Fibroblast of lung (primary cell): ENCODE data around the gene TIMM22. TPM values are rescaled to one million over a fixed set of nuclear protein-coding genes. Genes with fewer than 3 reads are reported as not detected.

ENCODE experiments used
- DNase-seq, 2 donors: peaks; one replicate each; pipeline versions ENCODE4 v3.0.0 to v3.0.0-alpha.2; 2010; ENCODE audit warnings: low read depth in 2 of 2
- H2AFZ ChIP-seq: 2 replicates; pipeline ENCODE4 v1.5.1; 2012; ENCODE audit warnings: low read length, control low read depth, inconsistent platforms
- H3K27ac ChIP-seq: 2 replicates; pipeline ENCODE4 v1.5.1; 2011; ENCODE audit warnings: low read length, control low read depth; ENCODE audit not compliant: insufficient read depth
- H3K27me3 ChIP-seq: 2 replicates; pipeline ENCODE4 v1.5.1; 2011; ENCODE audit warnings: mild to moderate bottlenecking, low read length; ENCODE audit not compliant: control insufficient read depth, insufficient read depth
- H3K36me3 ChIP-seq: 2 replicates; pipeline ENCODE4 v1.5.1; 2011; ENCODE audit warnings: low read length; ENCODE audit not compliant: control insufficient read depth, insufficient read depth
- H3K4me1 ChIP-seq: 2 replicates; pipeline ENCODE4 v1.5.1; 2011; ENCODE audit warnings: low read length; ENCODE audit not compliant: control insufficient read depth, insufficient read depth; ENCODE audit errors: extremely low read depth
- H3K4me2 ChIP-seq: 2 replicates; pipeline ENCODE4 v1.5.1; 2011; ENCODE audit warnings: low read length, control low read depth; ENCODE audit not compliant: insufficient read depth; ENCODE audit errors: extremely low read depth
- H3K4me3 ChIP-seq, 4 experiments: fragments of 200-600 bp in 1 of 4; sonication (generic) in 1 of 4; replicated peaks in 1 of 4; 2 replicates each; pipeline ENCODE4 v1.5.1; 2011 to 2016; ENCODE audit warnings: low read length in 4 of 4, low read depth in 3 of 4, mild to moderate bottlenecking in 3 of 4, control low read depth in 2 of 4, inconsistent platforms in 1 of 4, mixed read lengths in 1 of 4; ENCODE audit not compliant: insufficient read depth in 1 of 4; ENCODE audit errors: control extremely low read depth in 1 of 4
- H3K79me2 ChIP-seq: 2 replicates; pipeline ENCODE4 v1.5.1; 2012; ENCODE audit warnings: mild to moderate bottlenecking, low read length, inconsistent platforms; ENCODE audit not compliant: control insufficient read depth, insufficient read depth
- H3K9ac ChIP-seq: 2 replicates; pipeline ENCODE4 v1.5.1; 2011; ENCODE audit warnings: mild to moderate bottlenecking, low read length, control low read depth; ENCODE audit not compliant: insufficient read depth
- H3K9me3 ChIP-seq: 2 replicates; pipeline ENCODE4 v1.5.1; 2012; ENCODE audit warnings: low read depth, low read length; ENCODE audit not compliant: control insufficient read depth, insufficient read depth
- H4K20me1 ChIP-seq: 2 replicates; pipeline ENCODE4 v1.5.1; 2011; ENCODE audit warnings: low read length; ENCODE audit not compliant: control insufficient read depth, insufficient read depth; ENCODE audit errors: extremely low read depth
- EZH2 ChIP-seq: IDR thresholded peaks from 2 replicates; pipeline ENCODE4 v1.5.1; 2012; ENCODE audit warnings: low read length, control low read depth, mild to moderate bottlenecking; ENCODE audit errors: missing control alignments
- polyA plus RNA-seq, 2 donors: library from polyadenylated mRNA; depleted of rRNA in 1 of 2; stranded (reverse) in 1 of 2; unstranded in 1 of 2; fragments of >200 nt; gene quantifications; 2 replicates each; pipeline ENCODE4 v1.2.1, GENCODE V29; 2011 to 2012; ENCODE audit warnings: missing spikeins in 1 of 2
- total RNA-seq: library from RNA; depleted of rRNA; stranded (reverse); fragments of >200 nt; gene quantifications from 2 replicates; pipeline ENCODE4 v1.2.1, GENCODE V29; 2014
- TF ChIP-seq, protein P1 (sequence below), 2 donors: IDR thresholded peaks in 1 of 2; conservative IDR thresholded peaks in 1 of 2; 1 replicate in 1 of 2; 2 replicates in 1 of 2; pipeline ENCODE4 v1.5.1; 2011 to 2012; ENCODE audit warnings: low read length in 2 of 2, control low read depth in 1 of 2, inconsistent platforms in 1 of 2, low read depth in 1 of 2, mild to moderate bottlenecking in 1 of 2

Gene TIMM22
- total and polyA plus RNA-seq, 2 donors (not counting 1 experiment from before 2014, with no cell fraction given) = 13.4 to 17.4 TPM

DNA sequence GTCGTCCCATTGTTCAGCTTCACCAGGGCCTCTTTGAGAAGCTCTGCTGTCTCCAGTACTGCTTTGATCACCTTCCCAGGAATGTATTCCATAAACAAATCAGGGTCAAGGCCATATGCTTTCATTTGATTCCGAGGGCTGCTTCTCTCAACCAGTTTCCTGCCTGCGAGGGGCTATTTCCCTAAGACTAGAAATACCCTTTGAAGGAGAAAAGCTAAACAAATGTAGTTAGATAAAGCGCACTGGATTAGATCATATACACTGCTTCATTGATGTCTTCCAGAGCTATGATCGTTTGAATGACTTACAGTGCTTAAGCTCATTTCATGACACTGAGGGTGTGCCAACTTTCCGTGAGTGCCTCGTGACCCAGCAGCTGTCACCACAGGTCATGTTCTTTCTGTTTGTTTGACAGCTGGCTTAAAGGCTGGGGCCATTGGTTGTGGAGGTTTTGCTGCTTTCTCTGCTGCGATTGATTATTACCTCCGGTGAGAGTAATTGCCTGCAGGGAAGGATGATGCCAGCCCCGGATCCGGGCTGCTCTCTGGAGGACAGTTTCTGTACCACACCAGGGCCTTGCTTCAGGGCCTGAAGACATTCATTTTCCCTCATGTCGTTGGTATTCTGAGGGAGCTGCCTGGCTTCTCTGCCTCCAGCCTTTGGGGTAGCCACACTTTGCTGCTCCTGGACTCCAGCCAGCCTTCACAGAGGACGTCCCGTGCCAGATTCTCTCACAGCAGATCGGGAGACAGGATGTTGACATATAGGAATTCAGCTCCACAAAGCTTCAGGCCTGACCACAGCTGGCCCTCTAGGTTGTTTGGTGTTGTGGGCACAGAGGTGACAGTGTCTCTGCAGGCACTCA, 3.9 kb downstream of the TIMM22 start:
- Histone ChIP-seq H4K20me1 (no peaks in the 10 kb centered on the region), H3K4me1 (peaks cover 58% of the 10 kb centered on the region), H3K27me3 (no peaks in the 10 kb centered on the region), H3K36me3 (peaks cover 15% of the 10 kb centered on the region), H2AFZ (no peak overlapping the region), H3K9ac (no peak overlapping the region), H3K27ac (peak overlapping the region; percentile 86), H3K79me2 (peaks cover 24% of the 10 kb centered on the region), H3K9me3 (no peaks in the 10 kb centered on the region), H3K4me3 (no peak overlapping the region), H3K4me2 (peak overlapping the region; percentile 65)
- no peak for TF ChIP-seq EZH2
- TF ChIP-seq, protein P1, sequence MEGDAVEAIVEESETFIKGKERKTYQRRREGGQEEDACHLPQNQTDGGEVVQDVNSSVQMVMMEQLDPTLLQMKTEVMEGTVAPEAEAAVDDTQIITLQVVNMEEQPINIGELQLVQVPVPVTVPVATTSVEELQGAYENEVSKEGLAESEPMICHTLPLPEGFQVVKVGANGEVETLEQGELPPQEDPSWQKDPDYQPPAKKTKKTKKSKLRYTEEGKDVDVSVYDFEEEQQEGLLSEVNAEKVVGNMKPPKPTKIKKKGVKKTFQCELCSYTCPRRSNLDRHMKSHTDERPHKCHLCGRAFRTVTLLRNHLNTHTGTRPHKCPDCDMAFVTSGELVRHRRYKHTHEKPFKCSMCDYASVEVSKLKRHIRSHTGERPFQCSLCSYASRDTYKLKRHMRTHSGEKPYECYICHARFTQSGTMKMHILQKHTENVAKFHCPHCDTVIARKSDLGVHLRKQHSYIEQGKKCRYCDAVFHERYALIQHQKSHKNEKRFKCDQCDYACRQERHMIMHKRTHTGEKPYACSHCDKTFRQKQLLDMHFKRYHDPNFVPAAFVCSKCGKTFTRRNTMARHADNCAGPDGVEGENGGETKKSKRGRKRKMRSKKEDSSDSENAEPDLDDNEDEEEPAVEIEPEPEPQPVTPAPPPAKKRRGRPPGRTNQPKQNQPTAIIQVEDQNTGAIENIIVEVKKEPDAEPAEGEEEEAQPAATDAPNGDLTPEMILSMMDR (conservative IDR thresholded peaks at IDR 0.05 in 1 of 2, IDR thresholded peaks at IDR 0.05 in 1 of 2; ENCODE audit: low read depth in 1 of 2, low read length in 2 of 2) = no peak
- DNase-seq = peak; percentile 53 to 83

DNA sequence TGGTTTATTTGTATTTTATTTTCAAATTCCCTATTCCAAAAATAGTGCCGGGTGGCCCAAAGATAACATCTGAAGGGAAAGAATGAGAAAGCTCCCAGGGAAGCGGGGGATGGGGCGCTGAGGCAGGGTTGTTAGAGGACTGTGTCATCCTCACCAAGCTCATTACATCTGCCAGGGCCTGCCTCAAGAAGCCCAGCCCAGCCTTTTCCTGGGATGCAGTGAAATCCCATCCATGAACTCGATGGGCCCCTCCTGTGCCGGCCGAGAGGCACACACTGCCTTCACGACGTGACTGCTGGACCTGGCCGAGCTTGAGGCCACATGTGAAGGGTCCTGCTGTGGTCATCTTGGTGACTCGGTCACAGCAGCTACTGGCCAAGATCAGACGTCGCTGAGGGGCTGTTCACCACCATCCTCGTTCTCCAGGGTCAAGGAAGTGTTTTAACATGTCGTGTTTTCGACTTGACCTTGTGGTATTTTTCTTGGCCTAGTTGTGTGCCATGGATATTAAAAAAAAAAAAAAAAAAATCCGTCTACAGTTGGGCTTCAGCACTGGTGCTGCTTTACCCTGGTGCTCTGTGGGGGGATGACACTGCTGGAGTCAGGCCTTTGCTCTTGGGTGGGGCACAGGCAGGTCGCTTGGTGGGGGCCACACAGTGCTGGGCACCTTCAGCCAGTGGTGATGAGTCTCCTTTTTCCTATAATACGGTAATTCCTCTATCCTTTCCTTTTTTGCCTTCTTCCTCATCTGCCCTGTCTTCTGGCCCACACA, 4.9 kb downstream of the TIMM22 start:
- H3K36me3 ChIP-seq = peaks cover 18% of the 10 kb centered on the region
- peak; percentile 78 to 81 for DNase-seq
- peaks cover 24% of the 10 kb centered on the region for H3K79me2 ChIP-seq
- H3K27me3 ChIP-seq = no peaks in the 10 kb centered on the region
- H3K9me3 ChIP-seq = no peaks in the 10 kb centered on the region
- H2AFZ ChIP-seq = no peak overlapping the region
- H3K4me1 ChIP-seq = peaks cover 64% of the 10 kb centered on the region
- H3K4me2 ChIP-seq = peak overlapping the region; percentile 65
- TF ChIP-seq, protein P1 (conservative IDR thresholded peaks at IDR 0.05 in 1 of 2, IDR thresholded peaks at IDR 0.05 in 1 of 2; ENCODE audit: low read depth in 1 of 2, low read length in 2 of 2) = no peak
- TF ChIP-seq EZH2 = no peak
- H3K27ac ChIP-seq = peak overlapping the region; percentile 86
- H3K9ac ChIP-seq = peak overlapping the region; percentile 56
- H4K20me1 ChIP-seq = no peaks in the 10 kb centered on the region
- H3K4me3 ChIP-seq = no peak overlapping the region

DNA sequence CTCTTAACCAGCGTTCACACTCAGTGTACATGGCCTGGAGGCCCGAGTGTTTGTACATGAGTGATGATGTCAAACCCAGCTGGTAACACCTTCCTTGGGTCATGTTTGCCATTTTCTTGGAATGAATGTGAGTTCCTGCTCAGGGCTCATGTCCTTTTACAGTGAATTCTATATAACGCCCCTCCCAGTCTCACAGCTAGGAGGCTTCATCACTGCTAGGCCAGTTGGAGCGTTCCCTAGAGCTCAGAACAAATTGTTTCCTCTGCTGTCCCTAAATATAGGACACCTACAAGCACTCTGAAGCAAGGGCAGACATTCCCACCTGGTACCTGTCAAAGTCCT, 5.5 kb downstream of the TIMM22 start:
- no peak overlapping the region for H3K4me3 ChIP-seq
- no peak overlapping the region for H2AFZ ChIP-seq
- no peak for TF ChIP-seq EZH2
- TF ChIP-seq, protein P1 (conservative IDR thresholded peaks at IDR 0.05 in 1 of 2, IDR thresholded peaks at IDR 0.05 in 1 of 2; ENCODE audit: low read depth in 1 of 2, low read length in 2 of 2) = no peak
- no peaks in the 10 kb centered on the region for H3K27me3 ChIP-seq
- peak overlapping the region; percentile 86 for H3K27ac ChIP-seq
- peak overlapping the region; percentile 44 for H3K4me2 ChIP-seq
- peaks cover 19% of the 10 kb centered on the region for H3K36me3 ChIP-seq
- H3K9me3 ChIP-seq = no peaks in the 10 kb centered on the region
- H4K20me1 ChIP-seq = no peaks in the 10 kb centered on the region
- H3K9ac ChIP-seq = peak overlapping the region; percentile 21
- H3K4me1 ChIP-seq = peaks cover 64% of the 10 kb centered on the region
- peaks cover 20% of the 10 kb centered on the region for H3K79me2 ChIP-seq
- peak; percentile 45 to 84 for DNase-seq
